ENCODE results near the gene CD24.

CD24 gene

GRCh38 chr6:106967936-106968555, 6.5 kb downstream of the CD24 start:
- no peak for DNase-seq (ENCODE audit: low read depth)

- DNase-seq (ENCODE audit: low read depth) = no peak
These were observed 7.6 kb downstream of the CD24 start for GRCh38 chr6:106966671-106967640.

- no peak for DNase-seq (ENCODE audit: low read depth)
These were observed 8.3 kb downstream of the CD24 start for GRCh38 chr6:106966229-106966628.

- DNase-seq (ENCODE audit: low read depth) = no peak
These were observed 9.6 kb downstream of the CD24 start for GRCh38 chr6:106964954-106965353.

DNA sequence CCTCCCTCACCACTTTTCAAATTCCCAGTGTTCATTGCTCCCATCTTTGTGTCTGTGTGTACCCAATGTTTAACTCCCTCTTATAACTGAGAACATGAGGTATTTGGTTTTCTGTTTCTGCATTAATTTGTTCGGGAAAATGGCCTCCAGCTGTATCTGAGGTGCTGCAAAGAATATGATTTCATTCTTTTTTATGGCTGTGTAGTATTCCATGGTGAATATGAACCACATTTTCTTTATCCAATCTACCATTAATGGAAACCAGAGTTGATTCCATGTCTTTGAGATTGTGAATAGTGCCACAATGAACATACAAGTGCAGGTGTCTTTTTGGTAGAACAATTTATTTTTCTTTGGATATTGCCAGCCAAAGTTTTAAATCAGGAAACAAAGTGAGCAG, 10.4 kb downstream of the CD24 start:
- DNase-seq (ENCODE audit: low read depth) = no peak

GRCh38 chr6:106963544-106963943, 11.0 kb downstream of the CD24 start:
- no peak for DNase-seq (ENCODE audit: low read depth)

- DNase-seq (ENCODE audit: low read depth) = no peak
These were observed 12.7 kb downstream of the CD24 start for GRCh38 chr6:106961801-106962200.

- DNase-seq (ENCODE audit: low read depth) = no peak
These were observed 13.4 kb downstream of the CD24 start for GRCh38 chr6:106961136-106961535.

GRCh38 chr6:106959985-106960384, 14.5 kb downstream of the CD24 start:
- no peak for DNase-seq (ENCODE audit: low read depth)

DNA sequence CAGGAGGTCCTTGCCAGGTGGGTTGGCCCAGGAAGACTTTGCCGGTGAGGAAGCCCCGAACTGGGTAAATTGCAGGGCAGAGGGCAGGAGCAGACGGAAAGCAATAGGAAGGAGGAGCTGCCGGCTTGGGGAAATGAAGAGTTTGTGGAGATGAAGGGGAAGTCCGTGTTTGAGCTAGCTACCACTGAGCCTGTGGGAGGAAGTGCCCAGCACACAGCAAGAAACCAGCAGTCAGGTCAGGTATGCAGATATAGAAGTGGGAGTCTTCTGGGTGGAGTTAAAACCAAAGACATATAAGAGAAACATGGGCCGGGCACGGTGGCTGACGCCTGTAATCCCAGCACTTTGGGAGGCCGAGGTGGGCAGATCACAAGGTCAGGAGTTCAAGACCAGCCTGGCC, 34.7 kb downstream of the CD24 start:
- DNase-seq (ENCODE audit: low read depth) = no peak

DNA sequence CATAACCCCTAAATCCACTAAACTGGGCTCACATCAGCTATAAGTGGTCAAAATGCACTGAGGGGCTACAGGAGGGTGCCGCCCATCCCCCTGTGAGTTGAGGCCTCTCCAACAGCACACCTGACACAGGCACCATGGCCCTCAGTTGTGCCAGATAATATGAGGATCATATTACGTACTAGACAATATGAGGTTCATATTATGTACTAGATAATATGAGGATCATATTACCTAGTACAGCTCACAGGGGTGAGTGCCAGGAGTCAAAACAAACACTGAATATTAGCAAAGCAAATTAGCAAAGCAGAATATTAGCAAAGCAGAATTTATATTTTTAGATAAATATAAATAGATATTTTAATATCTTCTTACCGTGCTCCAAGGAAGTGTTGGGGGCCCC, 35.3 kb downstream of the CD24 start:
- DNase-seq (ENCODE audit: low read depth) = no peak

DNA sequence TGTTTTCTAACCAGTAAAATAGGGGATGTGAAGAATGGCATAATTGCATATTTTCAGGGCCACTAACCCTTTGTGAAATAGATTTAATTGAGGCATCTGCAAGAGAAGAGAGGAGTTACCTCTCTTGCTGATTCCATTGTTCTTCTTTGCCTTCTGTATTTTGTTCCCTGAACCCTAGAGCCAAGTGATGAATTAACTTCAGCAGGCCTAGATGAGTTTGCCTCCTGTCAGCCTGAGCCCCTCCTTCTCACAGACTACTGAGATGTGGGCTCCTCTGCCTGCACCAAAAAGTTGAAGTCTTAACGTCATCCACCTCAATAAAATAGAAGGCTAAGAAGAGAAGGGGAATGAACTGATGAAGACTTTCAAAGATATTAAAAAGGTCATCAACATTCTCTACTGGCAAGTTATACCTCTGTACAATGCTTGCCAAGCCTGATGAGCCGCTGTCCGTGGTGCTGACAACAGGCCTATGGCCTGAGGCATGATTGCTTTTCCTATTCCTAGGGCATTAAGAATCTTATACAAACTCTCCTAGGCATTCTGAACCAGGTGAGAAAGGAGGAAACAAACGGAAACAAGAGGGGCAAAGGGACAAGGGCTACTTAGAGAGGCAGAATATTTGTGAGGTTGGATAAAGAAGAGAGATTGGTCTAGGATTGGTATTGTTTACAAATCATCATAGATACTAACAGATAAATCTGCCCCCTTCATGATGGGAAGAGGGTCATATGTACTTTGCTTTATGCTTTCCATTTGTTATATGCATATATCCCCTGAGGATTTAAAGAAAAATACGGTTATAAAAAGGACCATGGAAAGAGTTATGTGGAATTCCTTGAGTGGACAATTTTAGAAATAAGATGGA, 46.8 kb downstream of the CD24 start:
- DNase-seq (ENCODE audit: low read depth) = no peak

DNA sequence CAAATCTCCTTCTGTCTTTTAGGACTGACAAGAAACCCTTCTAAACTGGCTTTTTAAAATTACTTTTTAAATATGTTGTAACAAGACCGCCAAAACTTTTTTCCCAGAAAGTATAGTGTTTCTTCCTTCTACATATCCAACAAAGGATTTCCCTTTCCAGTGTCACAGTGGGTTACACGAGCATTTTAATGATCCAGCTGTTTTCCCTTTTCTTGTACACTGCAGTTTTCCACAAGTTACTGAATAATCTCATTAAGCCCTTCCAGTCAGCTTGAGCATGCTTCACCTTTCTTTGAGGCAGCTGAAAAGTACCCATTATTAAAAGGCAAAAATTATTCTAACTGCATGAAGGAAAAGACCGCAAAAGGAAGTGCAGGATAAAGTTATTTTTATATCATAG, 48.6 kb downstream of the CD24 start:
- DNase-seq (ENCODE audit: low read depth) = no peak

GRCh38 chr6:106924694-106925523, 49.6 kb downstream of the CD24 start:
- no peak for DNase-seq (ENCODE audit: low read depth)

GRCh38 chr6:106922626-106923025, 51.9 kb downstream of the CD24 start:
- no peak for DNase-seq (ENCODE audit: low read depth)
